ENCODE results near the gene PDE9A.

GRCh38 chr21:42766739-42767560 is 113.5 kb downstream of the PDE9A start:
- no peak for TF ChIP-seq CTCF (IDR thresholded peaks at IDR 0.05)
- no peak for TF ChIP-seq EZH2 (IDR thresholded peaks at IDR 0.05; ENCODE audit: borderline replicate concordance, insufficient read depth, low read depth, low read length, poor library complexity, severe bottlenecking)
